HepG2 (cell line): Measurements from ENCODE around the gene SPTB.

Experiments used
- BCLAF1 ChIP-seq: fragments of 450-650 bp; IDR thresholded peaks from 2 replicates; pipeline ENCODE4 v1.6.1; 2017; ENCODE audit warnings: mild to moderate bottlenecking
- BRF2 ChIP-seq: sonication (generic); formaldehyde crosslinking; IDR thresholded peaks from 2 replicates; pipeline ENCODE4 v1.8.1; 2022; ENCODE audit warnings: mild to moderate bottlenecking, missing genetic modification reagents
- CTCF ChIP-seq: sonication (generic); formaldehyde crosslinking; IDR thresholded peaks from 2 replicates; pipeline ENCODE4 v1.5.0; 2020; ENCODE audit warnings: mild to moderate bottlenecking, missing genetic modification reagents, moderate library complexity
- HNRNPH1 ChIP-seq: fragments of 200-400 bp; formaldehyde crosslinking; optimal IDR thresholded peaks from 2 replicates; pipeline ENCODE3; 2017; ENCODE audit warnings: mild to moderate bottlenecking, low read depth, low read length
- HNRNPL ChIP-seq: fragments of 200-400 bp; formaldehyde crosslinking; IDR thresholded peaks from 2 replicates; pipeline ENCODE4 v1.6.1; 2017; ENCODE audit warnings: mild to moderate bottlenecking, low read depth, low read length
- RXRB ChIP-seq: IDR thresholded peaks from 2 replicates; pipeline ENCODE4 v1.6.1; 2016; ENCODE audit warnings: borderline replicate concordance, missing genetic modification reagents, missing compliant biosample characterization
- SMC3 ChIP-seq: IDR thresholded peaks from 2 replicates; pipeline ENCODE4 v1.6.1; 2011; ENCODE audit warnings: low read length, improper control_type of control experiment
- TBP ChIP-seq: sonication (generic); formaldehyde crosslinking; IDR thresholded peaks from 2 replicates; pipeline ENCODE4 v1.5.0; 2020; ENCODE audit warnings: missing genetic modification reagents
- TOE1 ChIP-seq: sonication (generic); formaldehyde crosslinking; IDR thresholded peaks from 2 replicates; pipeline ENCODE4 v1.4.0; 2020; ENCODE audit warnings: mild to moderate bottlenecking, missing genetic modification reagents
- ZBTB43 ChIP-seq: sonication (generic); formaldehyde crosslinking; conservative IDR thresholded peaks from 2 replicates; pipeline ENCODE4 v1.4.0; 2020; ENCODE audit warnings: missing genetic modification reagents
- ZKSCAN8 ChIP-seq: IDR thresholded peaks from 2 replicates; pipeline ENCODE4 v1.6.1; 2016; ENCODE audit warnings: borderline replicate concordance, missing genetic modification reagents, missing compliant biosample characterization
- ZNF501 ChIP-seq: sonication (generic); formaldehyde crosslinking; IDR thresholded peaks from 2 replicates; pipeline ENCODE4 v1.5.1; 2020; ENCODE audit warnings: mild to moderate bottlenecking, moderate library complexity, missing genetic modification reagents

- TF ChIP-seq ZKSCAN8 (CRISPR knock-in tag) = no peak
- TF ChIP-seq ZBTB43 (CRISPR knock-in tag) = no peak
- no peak for TF ChIP-seq TOE1
- no peak for TF ChIP-seq BCLAF1
- no peak for TF ChIP-seq BRF2 (CRISPR knock-in tag)
- no peak for TF ChIP-seq ZNF501 (CRISPR knock-in tag)
- TF ChIP-seq SMC3 = no peak
- no peak for TF ChIP-seq HNRNPL
- TF ChIP-seq CTCF (CRISPR knock-in tag) = no peak
- no peak for TF ChIP-seq TBP (CRISPR knock-in tag)
- TF ChIP-seq RXRB (CRISPR knock-in tag) = no peak
- no peak for TF ChIP-seq HNRNPH1
Measured at GRCh38 chr14:64713677-64714076, 166.0 kb downstream of the SPTB start.
